HepG2 (cell line): ENCODE measurements around the gene ACSS3. TPM values are rescaled to one million over a fixed set of nuclear protein-coding genes. Genes with fewer than 3 reads are reported as not detected.

ENCODE experiments used
- CREB1 ChIP-seq, 2 experiments: fragments of 450-650 bp in 1 of 2; IDR thresholded peaks; 2 replicates each; pipeline ENCODE4 v1.6.1; 2016 to 2017; ENCODE audit warnings: control low read depth in 1 of 2, mild to moderate bottlenecking in 1 of 2, missing compliant biosample characterization in 1 of 2, missing genetic modification characterization in 1 of 2
- CREM ChIP-seq, 2 experiments: sonication (generic) in 1 of 2; formaldehyde crosslinking in 1 of 2; IDR thresholded peaks; 2 replicates each; pipeline versions ENCODE4 v1.4.0 to v1.6.1; 2016 to 2020; ENCODE audit warnings: antibody characterized with exemption in 1 of 2, mild to moderate bottlenecking in 1 of 2, missing genetic modification reagents in 1 of 2
- FOXM1 ChIP-seq: sonication (generic); formaldehyde crosslinking; IDR thresholded peaks from 2 replicates; pipeline ENCODE4 v1.5.0; 2020; ENCODE audit warnings: missing genetic modification reagents
- HNRNPUL1 ChIP-seq: fragments of 200-400 bp; formaldehyde crosslinking; IDR thresholded peaks from 2 replicates; pipeline ENCODE4 v1.6.1; 2017; ENCODE audit warnings: low read depth, mild to moderate bottlenecking, low read length, moderate library complexity
- NR3C1 ChIP-seq: sonication (generic); formaldehyde crosslinking; IDR thresholded peaks from 2 replicates; pipeline ENCODE4 v1.4.0; 2020; ENCODE audit warnings: missing genetic modification reagents
- RNF2 ChIP-seq: fragments of 450-650 bp; conservative IDR thresholded peaks from 2 replicates; pipeline ENCODE4 v1.6.1; 2016; ENCODE audit warnings: low read depth
- ZBTB38 ChIP-seq: sonication (generic); formaldehyde crosslinking; IDR thresholded peaks from 2 replicates; pipeline ENCODE4 v1.5.1; 2020; ENCODE audit warnings: mild to moderate bottlenecking, missing genetic modification reagents
- polyA plus RNA-seq, 8 experiments: library from polyadenylated mRNA; depleted of rRNA in 3 of 8; stranded (reverse) in 7 of 8; unstranded in 1 of 8; fragments of >200 nt; fragmentation: Illumina TruSeq in 4 of 8; extraction: Trizol in 4 of 8; gene quantifications; 2 replicates each; pipeline versions ENCODE4 v1.2.1 to v1.2.3, GENCODE V29; 2011 to 2016; ENCODE audit warnings: low read depth in 4 of 8, missing spikeins in 1 of 8, mixed read lengths in 1 of 8; ENCODE audit not compliant: insufficient read depth in 1 of 8
- total RNA-seq, 5 experiments: library from RNA; depleted of rRNA; stranded (reverse); fragments of >200 nt; fragmentation: Illumina TruSeq; extraction: Trizol; gene quantifications; 2 replicates each; pipeline ENCODE4 v1.2.3, GENCODE V29; 2016; ENCODE audit warnings: low read depth in 1 of 5
- TF ChIP-seq, protein P1 (sequence below), 2 experiments: sonication (generic) in 1 of 2; formaldehyde crosslinking in 1 of 2; IDR thresholded peaks; 2 replicates each; pipeline versions ENCODE4 v1.5.1 to v1.6.1; 2011 to 2020; ENCODE audit warnings: borderline replicate concordance in 1 of 2, low read depth in 1 of 2, low read length in 1 of 2, mild to moderate bottlenecking in 1 of 2, missing genetic modification reagents in 1 of 2, moderate library complexity in 1 of 2
- TF ChIP-seq, protein P2 (sequence below): sonication (generic); formaldehyde crosslinking; IDR thresholded peaks from 2 replicates; pipeline ENCODE4 v1.4.0; 2020; ENCODE audit warnings: mild to moderate bottlenecking, missing genetic modification reagents, borderline replicate concordance

The ACSS3 gene
- total and polyA plus RNA-seq, 2 of the 13 experiments (the other 11 are each of a cell fraction or from before 2014, with no cell fraction given): 79.5 to 86.3 TPM

DNA sequence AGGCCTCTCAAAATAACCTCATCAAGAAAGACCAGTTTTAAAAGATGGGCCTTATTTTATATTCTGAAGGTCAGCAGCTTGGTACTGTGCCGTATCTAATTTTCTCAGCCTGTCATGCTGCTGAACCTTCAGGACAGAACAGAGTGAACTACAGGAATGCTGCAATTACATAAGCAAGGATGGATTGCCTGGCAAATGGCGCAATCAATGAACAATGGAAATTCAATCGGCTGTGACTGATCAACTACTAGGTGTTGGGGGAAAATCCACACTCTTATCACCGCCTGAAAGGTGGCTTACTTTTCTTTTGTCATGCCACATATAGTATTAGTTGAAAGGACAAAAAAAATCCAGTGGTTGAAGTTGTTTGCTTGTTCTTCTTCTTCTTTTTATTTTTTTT, 8.5 kb downstream of the ACSS3 start (continued):
- TF ChIP-seq CREB1 (IDR thresholded peaks at IDR 0.05) (no peak), CREB1 (CRISPR knock-in tag; IDR thresholded peaks at IDR 0.05) (peak; percentile 62), RNF2 (no peak), HNRNPUL1 (no peak), ZBTB38 (CRISPR knock-in tag) (no peak), CREM (IDR thresholded peaks at IDR 0.05) (no peak), CREM (CRISPR knock-in tag; IDR thresholded peaks at IDR 0.05) (no peak), NR3C1 (CRISPR knock-in tag) (no peak), FOXM1 (CRISPR knock-in tag) (no peak)
- TF ChIP-seq, protein P1, sequence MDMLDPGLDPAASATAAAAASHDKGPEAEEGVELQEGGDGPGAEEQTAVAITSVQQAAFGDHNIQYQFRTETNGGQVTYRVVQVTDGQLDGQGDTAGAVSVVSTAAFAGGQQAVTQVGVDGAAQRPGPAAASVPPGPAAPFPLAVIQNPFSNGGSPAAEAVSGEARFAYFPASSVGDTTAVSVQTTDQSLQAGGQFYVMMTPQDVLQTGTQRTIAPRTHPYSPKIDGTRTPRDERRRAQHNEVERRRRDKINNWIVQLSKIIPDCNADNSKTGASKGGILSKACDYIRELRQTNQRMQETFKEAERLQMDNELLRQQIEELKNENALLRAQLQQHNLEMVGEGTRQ (IDR thresholded peaks at IDR 0.05; ENCODE audit: low read depth, low read length): no peak
- TF ChIP-seq, protein P1 (CRISPR knock-in tag; IDR thresholded peaks at IDR 0.05; ENCODE audit: borderline replicate concordance): no peak
- TF ChIP-seq, protein P2, sequence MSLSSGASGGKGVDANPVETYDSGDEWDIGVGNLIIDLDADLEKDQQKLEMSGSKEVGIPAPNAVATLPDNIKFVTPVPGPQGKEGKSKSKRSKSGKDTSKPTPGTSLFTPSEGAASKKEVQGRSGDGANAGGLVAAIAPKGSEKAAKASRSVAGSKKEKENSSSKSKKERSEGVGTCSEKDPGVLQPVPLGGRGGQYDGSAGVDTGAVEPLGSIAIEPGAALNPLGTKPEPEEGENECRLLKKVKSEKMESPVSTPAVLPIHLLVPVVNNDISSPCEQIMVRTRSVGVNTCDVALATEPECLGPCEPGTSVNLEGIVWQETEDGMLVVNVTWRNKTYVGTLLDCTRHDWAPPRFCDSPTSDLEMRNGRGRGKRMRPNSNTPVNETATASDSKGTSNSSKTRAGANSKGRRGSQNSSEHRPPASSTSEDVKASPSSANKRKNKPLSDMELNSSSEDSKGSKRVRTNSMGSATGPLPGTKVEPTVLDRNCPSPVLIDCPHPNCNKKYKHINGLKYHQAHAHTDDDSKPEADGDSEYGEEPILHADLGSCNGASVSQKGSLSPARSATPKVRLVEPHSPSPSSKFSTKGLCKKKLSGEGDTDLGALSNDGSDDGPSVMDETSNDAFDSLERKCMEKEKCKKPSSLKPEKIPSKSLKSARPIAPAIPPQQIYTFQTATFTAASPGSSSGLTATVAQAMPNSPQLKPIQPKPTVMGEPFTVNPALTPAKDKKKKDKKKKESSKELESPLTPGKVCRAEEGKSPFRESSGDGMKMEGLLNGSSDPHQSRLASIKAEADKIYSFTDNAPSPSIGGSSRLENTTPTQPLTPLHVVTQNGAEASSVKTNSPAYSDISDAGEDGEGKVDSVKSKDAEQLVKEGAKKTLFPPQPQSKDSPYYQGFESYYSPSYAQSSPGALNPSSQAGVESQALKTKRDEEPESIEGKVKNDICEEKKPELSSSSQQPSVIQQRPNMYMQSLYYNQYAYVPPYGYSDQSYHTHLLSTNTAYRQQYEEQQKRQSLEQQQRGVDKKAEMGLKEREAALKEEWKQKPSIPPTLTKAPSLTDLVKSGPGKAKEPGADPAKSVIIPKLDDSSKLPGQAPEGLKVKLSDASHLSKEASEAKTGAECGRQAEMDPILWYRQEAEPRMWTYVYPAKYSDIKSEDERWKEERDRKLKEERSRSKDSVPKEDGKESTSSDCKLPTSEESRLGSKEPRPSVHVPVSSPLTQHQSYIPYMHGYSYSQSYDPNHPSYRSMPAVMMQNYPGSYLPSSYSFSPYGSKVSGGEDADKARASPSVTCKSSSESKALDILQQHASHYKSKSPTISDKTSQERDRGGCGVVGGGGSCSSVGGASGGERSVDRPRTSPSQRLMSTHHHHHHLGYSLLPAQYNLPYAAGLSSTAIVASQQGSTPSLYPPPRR (CRISPR knock-in tag): peak; percentile 65; the same call in 1 of the 2 replicates
- TF ChIP-seq, all 625 proteins: peak for 162
